GM03348 (cell line): Measurements from ENCODE around the gene TENM4.
A peak's percentile ranks its signal among the peaks of the same experiment; 100 is the strongest.
"Not testable (repeated sequence)": the region's sequence is repeated elsewhere in the genome, so short reads cannot be mapped to it uniquely, and the experiment has no call there.

Experiments used
- DNase-seq: peaks from one replicate; pipeline ENCODE4 v3.0.0; 2012; ENCODE audit warnings: low spot score

TENM4 gene

DNA sequence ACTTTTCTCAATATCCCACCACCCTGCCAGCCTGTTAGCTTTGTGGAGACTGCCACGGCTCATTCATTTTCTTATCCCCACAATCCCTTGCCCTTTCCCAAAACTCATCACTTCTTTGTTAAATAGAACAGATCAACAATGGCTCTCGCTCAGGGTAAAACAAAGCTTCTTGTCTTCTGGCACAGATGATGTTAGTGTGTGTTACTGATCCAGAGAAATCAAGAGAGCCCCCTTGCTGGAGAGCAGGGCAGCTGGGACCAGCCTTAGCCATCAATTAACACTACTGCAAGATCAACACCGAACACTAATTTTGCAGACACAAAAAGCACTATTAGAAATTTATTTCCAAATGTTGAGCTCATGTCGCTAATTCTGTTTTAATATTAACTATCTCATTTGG is 420.9 kb downstream of the TENM4 start:
- no peak for DNase-seq

DNA sequence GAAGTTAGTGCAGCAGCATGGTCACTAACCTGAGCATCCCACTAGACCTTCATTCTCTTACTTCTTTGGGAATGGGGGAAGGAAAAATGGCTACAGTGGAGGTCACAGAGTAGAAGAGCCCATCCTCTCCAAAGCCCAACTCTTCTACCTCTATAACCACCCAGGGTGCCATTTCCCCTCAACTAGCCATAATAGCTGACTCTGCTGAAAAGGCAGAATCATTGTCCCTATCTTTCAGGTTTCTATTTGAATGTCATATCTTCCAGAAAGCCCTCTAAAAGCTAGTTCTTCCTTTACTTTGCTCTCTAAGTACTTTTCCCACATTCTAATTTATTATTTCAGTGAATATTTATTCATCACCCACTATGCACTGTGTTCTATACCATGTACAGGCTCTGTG is 421.6 kb downstream of the TENM4 start:
- no peak for DNase-seq

DNA sequence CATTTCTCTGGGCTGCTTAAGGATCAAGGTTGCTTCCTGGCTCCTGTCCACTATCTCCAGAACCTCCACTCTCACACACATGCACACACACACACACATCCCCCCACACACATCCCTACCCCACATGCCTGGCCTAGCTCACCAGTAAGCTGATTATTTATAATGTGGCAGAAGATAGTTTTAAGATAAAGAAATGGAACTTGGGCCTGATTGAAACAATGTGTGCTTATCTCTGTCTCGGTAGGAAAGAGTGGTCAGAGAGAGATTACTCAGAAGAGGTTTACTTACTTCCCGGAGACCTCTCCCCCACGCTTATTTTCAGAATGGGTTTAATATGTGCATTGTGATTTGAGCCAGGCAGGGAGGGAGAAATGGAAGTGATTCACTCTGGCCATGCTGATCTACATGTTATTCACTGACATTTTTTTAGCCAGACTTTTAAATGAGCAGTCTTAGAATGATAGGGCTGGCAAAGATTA is 422.4 kb downstream of the TENM4 start:
- peak; percentile 74 for DNase-seq

DNA sequence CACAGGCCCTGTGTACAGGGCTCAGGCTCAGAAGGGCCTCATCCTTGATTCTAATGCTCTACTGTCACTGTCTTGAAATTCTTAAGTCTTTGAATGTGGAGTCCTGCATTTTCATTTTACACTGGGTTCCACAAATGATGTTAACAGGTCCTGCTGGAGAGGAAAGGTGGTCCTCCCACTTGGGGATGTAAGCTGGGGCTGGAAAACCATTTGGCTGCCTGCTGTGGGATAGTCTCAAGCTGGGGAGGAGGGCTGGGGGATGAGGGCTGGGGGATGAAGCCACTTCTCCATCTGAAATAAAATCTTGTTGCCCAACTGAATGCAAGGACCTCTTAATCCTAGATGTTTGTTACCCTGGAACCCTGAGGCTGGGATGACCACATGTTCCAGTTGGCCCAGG is 423.0 kb downstream of the TENM4 start:
- no peak for DNase-seq

DNA sequence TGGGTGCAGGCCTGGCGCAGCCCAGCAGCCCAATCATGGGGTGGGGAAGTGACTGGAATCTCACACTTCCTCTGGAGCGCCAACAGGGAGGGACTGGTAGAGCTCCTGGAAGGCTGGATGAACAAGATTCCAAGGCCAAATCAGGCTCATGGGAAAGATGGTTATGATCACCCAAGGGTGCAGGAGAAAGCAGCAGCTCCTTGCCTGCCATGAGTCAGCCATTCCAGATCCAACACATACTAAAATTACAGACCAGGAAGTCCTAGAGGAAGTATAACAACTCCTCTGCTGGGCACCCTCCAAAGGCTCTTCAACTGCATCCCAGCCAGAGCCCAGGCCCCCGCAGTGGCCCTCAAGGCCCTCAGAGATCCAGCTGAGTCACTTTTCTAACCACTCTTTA is 427.3 kb downstream of the TENM4 start:
- peak; percentile 56 for DNase-seq

DNA sequence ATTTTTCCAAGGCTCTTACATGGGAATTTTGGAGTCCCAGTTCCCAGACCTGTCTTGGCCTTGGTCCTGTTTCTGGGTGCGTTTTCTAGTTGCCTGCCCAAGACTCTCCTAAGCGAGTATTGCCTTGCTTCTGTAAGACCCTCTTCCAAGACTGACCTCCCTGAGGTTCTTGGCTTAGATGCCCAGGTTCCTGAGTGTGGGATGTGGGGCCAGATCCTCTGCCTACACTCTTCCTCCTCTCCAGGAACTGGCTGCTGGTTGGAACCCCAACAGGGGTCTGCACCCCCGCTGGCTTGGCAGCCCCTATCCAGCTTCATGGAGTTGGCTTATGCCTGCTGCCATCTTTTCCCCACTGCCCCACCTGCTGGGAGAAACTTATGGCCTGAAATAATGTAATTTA is 429.5 kb downstream of the TENM4 start:
- no peak for DNase-seq

DNA sequence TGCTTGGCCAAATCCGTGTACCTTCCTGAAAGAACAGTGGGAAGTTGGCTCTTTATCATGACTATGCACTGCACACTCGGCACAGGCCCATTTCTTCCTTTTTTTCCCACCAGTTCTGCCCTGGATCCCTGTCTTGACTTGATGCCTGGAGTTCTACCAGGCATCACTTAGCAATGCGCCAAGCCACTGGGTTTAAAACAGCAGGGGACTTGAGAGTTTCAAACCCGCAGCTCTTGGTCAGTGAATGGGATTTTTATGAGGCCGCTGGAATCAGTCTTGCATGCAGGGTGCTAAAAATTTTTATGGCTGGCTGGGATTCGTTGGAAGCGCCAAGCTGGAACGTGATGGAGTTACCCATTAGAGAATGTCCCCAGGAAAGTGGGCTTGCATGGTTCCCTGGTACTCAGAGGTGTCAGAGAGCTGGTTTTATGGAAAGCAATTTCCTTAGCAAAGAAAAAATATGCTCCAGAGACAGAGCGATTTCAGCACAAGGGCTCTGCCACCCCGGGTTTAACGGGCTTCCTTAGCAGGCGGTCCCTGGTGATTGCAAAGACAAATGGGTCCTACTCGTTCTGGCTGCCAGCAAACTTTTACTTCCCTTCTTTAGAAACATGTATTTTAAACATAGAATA is 432.9 kb downstream of the TENM4 start:
- DNase-seq = no peak

DNA sequence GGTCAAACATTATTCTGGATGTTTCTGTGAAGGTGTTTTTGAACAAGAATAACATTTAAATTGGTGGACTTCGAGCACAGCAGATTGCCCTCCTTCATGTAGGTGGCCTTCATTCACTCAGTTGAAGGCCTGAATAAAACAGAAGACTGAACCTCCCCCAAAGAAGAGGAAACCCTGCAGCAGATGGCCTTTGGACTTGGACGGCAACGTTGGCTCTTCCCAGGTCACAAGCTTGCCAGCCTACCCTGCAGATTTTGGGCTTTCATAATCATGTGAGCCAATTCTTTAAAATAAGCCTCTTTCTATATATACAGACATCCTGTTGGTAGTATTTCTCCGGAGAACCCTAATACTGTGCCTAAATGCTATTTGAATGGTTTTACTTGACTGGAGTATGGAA is 434.0 kb downstream of the TENM4 start:
- no peak for DNase-seq

DNA sequence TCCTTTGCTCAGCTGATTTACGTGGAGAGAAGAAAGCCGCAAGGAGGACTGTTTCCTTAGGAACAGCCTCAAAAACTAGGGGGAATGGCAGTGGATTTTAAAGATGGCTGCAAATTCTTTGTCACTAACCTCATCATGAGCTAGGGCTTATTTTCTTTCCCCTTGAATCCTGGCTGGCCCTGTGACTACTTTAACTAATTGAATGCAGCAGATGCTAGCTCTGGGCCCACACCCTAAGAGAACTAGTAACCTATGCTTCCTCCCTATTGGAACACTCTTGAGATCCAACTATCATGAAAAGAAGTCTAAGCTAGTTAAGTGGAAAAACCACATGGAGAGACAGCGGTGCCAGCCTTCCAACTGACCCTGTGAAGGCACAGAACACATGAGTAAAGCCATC is 444.8 kb downstream of the TENM4 start:
- no peak for DNase-seq

DNA sequence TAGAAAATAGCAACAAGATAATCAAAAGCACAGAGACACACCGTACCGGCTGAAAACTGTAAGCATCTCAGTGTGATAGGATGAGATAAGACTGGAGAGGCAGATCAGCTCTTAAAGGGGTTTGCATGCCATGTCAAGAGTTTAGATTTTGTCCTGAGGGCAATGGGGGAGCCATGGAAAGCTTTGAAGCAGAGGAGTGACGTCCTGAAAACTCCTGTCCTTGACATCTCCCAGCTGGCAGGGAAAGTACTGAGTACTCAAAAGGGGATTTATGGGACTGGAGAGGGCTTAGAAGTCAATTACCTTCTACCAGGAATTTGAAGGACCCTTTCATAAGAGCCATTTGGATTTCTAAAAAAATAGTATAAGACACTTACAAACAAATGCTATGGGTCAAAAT is 445.7 kb downstream of the TENM4 start:
- no peak for DNase-seq

DNA sequence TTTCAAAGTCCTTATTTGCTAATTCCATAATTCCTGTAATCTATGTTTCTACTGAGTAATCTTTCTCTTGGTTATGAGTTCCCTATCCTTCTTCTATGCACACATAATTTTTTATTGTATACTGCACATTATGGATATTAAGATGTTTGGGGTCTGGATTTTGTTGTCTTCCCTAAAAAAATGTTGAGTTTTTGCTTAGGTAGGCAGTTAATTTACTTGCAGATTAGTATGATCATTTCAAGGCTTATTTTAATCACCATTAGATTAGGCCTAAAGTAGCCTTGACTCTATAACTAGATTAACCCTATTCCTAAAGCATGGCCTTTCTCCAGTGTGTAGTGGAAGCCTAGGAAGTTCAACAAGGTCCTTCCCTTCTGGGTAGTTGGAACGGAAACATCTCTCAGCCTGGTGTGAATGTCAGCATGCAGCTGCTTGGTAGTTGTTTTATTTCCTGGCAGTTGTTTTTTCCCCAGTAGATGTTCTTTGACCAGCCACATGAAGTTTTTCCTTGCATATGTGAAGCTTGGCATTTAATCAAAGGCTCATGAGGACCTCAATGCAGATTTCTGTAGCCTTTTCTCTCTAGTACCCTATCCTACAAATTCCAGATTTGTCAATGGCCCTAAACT is 446.9 kb downstream of the TENM4 start:
- DNase-seq = no peak

DNA sequence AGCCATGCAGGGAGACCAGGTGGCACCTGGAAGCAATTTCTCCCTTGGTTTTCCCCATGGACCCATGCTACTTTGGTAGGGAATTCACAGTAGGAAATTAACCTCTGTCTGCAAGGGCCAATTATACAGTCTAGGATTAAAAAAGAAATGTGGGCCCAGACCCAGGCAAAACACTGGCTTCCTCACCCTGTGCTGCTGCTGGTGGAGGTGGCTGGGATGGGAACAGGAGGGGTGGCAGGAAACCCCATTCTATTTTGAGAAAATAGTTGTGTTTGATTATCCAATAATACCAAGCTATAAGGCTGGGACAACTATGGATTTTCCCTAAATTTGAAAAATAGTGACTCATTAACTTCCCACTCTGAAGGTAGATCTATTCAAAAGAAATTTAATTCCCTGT is 449.1 kb downstream of the TENM4 start:
- DNase-seq = no peak

DNA sequence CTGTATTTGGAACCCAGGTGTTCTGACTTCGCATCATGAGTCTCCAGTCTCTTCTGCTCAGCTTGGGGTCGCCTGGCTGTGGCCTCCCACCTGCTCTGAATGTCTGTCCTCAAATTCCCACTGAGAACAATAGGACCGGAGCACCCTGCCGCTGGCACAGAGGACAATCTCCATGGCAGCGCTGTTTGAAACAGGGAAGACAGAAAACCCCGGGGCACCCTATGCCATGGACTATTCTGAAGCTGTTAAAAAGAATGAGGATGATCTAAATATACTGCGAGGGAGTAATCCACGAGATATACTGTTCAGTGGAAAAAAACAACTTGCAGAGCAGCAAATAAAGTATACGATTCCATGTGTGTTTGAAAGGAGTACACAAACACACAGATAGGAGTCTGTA is 450.6 kb downstream of the TENM4 start:
- DNase-seq = no peak

DNA sequence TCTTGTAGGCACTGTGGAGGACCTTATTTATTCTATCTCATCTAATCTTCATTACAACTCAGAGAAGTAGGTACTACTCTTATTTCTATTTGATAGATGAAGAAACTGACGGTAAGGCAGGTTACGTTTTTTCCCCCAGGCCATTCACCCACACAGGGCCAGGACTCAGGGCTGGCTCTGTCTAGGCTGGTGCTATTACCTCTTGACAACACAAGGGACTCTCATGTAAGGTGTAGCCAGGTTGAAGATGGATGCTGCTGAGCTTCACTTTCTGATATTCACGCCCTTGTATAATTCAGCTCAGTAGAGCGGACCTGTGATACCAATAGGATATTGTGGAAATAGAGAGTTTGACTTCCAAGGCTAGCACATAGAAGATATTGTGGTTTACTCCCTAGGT is 453.1 kb downstream of the TENM4 start:
- DNase-seq = no peak

DNA sequence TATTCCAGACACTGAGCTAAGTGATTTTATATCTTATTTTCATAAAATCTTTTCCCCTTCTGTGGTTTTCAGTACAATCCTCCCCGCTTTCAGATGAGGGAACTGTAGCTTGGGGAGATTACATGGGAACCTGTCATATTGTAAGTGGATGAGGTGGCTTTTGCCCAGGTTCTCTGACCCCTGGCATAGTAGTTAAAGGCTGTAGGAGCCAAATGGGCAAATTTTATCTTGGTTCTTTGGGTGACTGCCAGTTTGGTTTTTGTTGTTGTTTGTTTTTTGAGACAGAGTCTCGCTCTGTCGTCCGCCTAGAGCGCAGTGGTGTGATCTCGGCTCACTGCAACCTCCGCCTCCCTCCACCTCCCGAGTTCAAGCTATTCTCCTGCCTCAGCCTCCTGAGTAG is 454.5 kb downstream of the TENM4 start:
- DNase-seq = no peak

DNA sequence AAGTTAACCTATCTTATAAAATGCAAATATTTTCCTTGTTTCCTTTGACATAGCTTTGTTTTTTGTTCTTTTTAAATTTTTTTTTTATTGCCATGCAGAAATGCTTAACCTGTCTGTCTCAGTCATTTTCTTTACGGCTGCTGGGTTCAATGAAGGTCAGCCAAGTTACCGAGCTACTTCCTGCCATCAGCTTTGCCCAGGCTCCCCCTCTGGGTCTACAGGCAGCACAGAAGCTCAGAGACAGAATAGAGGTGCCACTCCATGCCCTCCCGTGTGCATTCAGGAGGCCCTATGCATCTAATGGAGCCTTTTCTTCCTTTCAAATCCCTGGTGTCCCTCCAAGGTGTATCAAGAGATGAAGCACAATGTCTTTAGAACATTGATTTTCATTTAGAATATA is 455.2 kb downstream of the TENM4 start:
- no peak for DNase-seq

DNA sequence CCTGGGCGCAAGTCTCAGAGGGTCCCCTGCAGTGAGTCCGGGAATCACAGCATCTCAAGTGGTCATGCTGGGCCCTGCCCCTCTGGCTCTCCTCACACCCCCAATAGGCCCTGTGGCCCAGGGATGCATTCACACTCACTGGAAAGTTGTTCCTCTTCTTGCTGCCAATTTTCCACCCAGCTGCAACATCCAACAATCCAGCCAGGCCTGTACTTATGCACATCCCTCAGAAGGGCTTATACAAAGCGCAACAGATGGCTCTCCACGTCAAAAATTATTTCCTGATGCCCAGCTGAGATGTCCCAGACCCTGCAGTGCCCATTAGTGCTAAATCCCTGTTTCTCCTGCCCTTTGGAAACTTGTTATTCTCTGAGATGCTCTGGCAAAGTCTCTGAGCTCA is 458.4 kb downstream of the TENM4 start:
- no peak for DNase-seq

DNA sequence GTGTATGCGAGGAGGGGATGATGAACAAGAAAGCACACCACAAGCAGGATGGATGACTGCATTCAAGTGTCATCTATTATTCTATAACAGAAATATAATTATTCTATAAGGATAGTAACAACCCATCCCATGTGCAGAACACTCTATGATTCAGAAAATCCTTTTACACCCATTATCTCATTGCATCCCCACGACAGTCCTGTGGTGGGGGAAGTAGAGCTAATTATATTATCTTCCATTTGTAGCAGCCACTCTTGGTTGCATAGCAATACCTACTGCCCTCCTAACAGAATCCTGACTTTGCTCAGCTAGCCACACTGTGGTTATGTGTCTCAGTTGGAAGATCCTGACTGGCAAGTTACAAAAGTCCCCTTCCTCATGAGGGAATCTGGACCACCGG is 459.7 kb downstream of the TENM4 start:
- DNase-seq = no peak

DNA sequence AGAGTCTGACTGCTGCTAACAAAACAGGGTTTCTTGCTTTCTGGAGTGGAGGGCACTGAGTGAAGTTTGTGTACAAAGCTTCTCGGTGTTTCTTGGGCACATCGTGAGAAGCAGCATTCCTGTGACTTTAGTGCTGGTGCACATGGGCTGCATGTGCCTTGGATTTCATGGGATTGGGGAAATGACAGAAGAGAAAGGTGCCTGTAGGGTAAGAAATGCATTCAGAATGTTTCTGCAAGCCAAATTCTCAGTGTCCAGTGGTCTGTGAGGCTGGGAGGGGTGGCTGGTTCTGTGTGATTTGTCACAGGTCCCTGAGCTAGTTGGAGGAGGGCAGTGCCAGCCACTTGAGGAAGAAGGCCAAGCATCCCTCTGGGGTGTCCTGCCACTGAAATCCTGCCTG is 462.0 kb downstream of the TENM4 start:
- DNase-seq = no peak

DNA sequence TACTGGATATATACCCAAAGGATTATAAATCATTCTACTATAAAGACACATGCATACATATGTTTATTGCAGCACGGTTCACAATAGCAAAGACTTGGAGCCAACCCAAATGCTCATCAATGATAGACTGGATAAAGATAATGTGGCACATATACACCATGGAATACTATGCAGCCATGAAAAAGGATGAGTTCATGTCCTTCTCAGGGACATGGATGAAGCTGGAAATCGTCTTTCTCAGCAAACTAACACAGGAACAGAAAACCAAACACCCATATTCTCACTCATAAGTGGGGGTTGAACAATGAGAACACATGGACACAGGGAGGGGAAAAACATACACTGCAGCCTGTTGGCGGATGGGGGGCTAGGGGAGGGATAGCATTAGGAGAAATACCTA is 463.0 kb downstream of the TENM4 start:
- DNase-seq = not testable (repeated sequence)

DNA sequence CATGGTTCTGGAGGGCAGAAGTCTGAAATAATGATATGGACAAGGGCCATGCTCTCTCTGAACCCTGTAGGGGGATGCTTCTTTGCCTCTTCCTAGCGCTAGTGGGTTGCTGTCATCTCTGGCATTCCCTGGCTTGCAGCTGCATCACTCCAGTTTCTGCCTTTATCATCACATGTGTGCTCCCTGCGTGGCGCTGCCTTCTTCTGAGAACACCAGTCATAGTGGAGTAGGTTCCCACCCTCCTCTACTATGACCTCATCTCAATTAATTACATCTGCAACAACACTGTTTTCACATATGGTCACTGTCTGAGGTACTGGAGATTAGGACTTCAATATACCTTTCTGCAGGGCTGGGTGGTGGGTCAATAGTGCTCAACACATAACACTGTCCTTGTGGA is 463.8 kb downstream of the TENM4 start:
- no peak for DNase-seq

DNA sequence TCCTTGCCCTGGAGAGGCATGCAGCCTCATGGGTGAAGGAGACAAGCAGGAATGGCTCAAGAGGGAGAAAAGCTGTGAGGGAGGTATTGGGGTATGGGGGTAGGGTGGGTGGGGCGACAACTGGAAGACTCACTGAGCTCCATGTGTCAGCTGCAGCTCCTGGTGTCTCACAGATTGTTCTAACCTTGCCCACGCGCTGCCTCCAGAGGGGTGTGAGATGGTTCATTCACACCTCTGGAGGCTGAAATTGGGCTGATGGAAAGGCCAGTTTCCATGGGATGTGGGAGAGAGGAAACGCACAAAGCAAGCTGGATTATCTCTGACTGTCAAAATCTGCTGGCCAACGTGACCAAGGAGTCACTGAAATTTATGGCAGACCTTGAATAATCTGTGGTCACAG is 465.7 kb downstream of the TENM4 start:
- DNase-seq = no peak

DNA sequence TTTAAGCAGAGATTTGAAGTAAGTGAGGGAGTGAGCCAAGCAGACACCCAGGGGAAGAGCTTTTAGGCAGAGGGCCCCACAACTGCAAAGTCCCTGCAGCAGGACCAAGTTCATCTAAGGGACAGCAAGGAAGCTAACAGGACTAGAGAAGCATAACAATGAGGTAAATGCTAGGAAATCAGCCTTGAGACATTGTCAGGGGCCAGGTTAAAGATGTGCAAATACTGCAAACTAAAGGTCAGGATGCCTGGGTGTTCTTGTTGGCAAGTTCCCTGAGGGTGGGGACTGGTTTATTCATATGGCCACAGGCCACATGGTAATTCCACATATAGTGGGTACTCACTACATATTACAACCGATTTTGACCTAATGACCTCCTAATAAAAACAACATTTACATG is 467.0 kb downstream of the TENM4 start:
- DNase-seq = no peak

DNA sequence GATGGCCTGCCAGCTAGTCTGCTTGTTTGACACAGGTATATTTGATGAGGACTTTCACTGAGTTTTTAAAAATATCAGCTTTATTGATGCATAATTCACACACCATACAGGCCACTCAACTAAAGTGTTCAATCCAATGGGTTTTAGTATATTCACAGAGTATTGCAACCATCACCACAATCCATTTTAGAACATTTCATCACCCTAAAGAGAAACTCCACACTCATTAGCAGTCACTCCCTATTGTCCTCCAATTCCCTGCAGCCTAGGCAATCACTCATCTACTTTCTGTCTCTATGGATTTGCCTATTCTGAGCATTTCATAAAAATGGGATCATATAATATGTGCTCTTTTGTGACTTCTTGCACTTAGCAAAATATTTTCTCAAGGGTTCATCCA is 468.2 kb downstream of the TENM4 start:
- no peak for DNase-seq
